ENCODE data around the gene KRTAP27-1.

KRTAP27-1 gene, protein sequence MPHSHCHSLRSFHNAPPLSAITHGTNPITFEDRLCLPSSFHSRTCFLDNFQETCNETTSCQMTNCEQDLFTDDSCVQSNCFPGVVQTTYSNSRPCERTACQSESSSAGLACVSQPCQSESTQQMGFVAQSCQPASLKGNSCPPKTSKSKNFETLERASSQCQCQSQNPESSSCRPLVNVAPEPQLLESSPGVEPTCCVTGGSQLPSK

DNA sequence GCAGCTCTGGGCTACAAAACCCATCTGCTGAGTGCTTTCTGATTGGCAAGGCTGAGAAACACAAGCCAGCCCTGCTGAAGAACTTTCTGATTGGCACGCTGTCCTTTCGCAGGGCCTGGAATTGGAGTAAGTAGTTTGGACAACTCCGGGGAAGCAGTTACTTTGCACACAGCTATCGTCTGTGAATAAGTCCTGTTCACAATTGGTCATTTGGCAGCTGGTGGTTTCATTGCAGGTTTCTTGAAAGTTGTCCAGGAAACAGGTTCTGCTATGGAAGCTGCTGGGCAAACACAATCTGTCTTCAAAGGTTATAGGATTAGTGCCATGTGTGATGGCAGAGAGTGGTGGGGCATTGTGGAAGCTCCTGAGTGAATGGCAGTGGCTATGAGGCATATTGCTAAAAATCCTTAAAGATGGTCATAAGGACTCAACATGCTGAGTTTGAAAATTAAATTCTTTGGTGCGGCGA lies at the start of gene KRTAP27-1:
KRTAP27-1 (minus strand) TSS at position 419 of the 469 bp plus-strand sequence; CDS start at position 393, 26 bp downstream.
- DNase-seq, result no peak

DNA sequence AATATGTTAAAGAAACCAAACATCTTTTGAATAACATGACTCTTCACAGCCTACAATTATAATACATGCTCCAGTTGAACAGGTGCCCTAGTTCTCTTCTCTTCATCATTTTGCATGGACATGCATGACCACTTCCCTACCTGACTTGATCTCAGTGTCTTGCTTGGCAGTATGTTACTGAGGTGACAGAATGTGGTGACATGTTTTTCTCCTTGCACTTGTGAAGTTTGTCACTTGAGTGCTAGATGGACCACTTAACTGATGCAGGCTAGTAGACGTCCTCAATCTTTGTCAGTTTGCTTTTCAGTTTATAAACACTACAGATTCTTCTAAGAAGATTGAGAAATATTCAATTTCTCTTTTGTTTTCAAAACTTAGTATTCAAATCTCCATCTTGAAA lies 44.7 kb upstream of the KRTAP27-1 start:
- no peak for DNase-seq

DNA sequence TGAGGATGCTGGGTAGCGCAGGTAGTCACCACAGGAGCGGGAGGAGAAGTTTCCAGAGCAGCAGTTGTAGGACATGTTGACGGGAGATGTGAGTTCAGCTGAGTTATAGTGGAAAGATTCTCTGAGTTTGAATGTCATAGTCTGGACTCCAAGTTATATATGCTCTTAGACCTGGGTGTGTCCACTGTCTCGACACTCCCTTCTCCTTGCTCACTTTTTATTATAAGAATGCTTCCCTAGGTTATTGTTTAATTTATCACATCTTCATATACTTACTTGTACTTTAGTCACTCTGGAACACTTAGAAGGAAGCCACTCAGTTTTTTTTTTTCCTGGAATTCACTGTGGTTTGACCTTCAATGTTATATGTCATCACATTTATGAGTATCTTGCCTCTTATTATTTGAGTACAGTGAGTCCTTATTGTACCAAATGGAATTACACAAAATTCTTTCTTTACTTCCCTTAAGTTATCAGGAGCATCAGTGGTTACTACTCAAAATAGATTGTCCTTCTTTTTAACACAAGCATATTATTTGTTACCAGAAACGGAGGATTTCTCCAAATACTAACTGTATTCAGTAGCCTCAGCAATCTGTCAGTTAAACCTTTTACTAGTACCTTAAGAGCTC lies 34.8 kb upstream of the KRTAP27-1 start, which contains the start of gene KRTAP13-2:
KRTAP13-2 (minus strand) TSS at position 133 of the 632 bp plus-strand sequence; CDS start at position 75, 58 bp downstream.
- no peak for DNase-seq

DNA sequence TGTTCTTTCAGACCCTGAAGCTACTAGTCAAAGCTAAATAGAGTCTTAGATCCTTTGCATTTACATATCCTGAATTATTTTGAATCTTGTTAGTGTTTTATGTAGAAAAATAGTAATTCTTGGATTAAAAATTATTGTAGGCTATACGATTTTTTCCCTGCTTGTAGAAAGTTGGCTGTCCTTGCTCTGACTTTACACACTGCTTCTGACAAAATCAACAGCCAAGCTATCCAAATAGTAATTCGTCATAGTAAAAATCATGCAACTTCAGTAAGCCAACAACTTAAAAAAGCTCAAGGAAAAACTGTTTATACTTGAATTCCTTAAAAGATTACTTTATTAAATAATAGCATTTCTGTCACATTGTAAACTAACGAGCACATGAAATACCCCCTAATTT lies 18.4 kb upstream of the KRTAP27-1 start:
- no peak for DNase-seq

- DNase-seq, result no peak
Observed at GRCh38 chr21:30354308-30355005, 17.0 kb upstream of the KRTAP27-1 start.

DNA sequence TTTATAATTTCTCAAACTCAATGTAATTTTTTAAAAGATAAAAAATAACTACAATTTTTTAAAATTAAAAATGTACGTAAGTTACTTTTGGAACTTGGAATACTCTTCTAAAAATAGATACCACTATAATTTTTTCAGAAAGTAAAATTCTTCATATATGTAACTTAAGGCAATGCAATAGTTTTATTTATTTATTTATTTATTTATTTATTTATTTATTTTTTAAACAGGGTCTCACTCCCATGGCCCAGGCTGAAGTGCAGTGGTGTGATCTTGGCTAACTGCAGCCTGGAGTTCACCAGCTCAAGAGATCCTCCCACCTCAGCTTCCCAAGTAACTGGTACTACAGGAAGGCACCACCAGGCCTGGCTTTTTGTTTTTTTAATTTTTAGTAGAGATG lies 14.0 kb upstream of the KRTAP27-1 start:
- no peak for DNase-seq

GRCh38 chr21:30349572-30349971 lies 12.1 kb upstream of the KRTAP27-1 start:
- no peak for DNase-seq

DNA sequence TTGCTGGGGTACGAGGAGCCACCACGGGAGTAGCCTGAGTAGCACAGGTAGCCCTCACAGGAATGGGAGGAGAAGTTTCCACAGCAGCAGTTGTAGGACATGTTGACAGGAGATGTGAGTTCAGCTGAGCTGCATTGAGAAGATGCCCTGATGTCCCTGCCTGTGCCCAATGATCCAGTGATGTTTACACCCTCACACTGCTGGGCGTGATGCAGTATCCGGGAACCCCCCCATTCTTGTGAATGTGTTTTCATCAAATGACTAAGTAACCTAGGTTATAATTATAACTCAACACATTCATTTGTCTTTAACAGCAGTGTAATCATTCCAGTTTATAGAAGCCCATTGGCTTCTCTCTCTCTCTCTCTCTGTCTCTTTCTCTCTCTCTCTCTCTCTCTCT lies 11.0 kb upstream of the KRTAP27-1 start, which contains the start of gene KRTAP23-1:
KRTAP23-1 (minus strand) TSS at position 101 of the 400 bp plus-strand sequence; CDS start at position 101, 0 bp downstream.
- no peak for DNase-seq

DNA sequence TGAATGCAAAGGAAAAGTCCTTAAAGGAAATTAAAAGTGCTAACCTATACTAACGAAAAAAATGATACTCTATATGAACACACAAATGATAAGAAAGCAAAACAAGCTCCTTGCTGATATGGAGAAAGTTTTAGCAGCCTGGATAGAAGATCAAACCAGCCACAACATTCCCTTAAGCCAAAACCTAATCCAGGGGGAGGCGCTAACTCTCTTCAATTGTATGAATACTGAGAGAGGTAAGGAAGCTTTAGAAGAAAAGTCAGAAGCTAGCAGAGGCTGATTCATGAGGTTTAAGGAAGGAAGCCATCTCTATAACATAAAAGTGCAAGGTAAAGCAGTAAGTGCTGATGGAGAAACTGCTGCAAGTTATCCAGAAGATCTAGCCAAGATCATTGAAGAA lies 7.5 kb upstream of the KRTAP27-1 start:
- DNase-seq, result no peak

DNA sequence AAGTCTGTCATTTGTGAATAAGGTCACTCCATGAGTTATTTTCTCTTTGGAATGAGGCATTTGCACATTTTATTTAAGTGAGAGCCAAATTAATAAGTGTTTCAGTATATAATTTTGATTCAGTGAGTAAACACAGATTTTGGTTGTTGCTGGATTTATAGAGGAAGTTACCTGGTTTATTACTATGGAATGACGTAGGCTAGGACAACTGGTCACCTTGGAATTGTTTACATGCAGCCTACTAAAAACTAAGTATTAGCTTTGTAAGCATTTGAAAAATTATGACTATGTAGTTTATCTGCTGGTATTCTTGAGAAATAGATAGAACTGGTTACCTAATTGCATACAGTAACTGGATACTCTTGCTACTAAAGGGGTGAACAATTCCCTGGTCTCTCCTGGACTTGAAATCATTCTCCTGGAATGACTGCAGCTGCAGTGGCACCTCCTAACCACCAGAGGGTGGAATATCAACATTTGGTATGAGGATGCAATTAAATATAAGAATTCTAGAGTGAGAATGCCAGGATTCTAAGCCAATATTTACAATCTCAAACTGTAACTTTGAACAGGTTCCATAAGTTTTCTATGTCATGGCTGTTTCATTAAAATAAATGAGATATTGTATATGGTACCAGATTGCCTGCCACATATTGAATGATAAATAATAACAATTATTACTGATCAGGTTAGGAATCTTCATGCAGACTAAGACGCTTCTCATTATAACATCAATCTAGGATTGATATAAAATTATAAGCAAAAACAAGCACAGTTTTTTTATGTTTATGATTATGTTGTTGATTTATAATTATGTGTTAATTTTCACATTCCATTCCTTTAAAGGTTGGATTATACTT lies 3.5 kb upstream of the KRTAP27-1 start:
- peak; percentile 33 for DNase-seq

GRCh38 chr21:30338717-30339116 lies 1.2 kb upstream of the KRTAP27-1 start:
- no peak for DNase-seq

DNA sequence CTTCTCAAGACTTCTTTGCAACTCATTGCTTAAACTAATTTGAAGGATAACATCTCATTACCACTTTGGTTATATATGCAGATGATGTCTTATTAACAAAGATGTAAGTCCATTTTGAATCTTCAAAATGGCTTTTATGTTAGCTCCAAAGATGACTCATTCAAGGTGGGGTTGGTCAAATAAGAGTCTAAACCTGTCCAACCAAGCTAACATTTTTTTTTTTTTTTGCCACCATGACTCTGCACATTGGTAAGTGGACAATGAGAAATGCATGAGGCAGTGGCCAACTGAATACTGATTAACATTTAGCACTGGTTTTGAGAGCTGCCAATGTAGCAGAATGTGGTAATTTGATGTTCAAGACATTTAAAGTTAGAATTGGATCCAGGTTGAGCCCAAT lies 278 bp upstream of the KRTAP27-1 start:
- no peak for DNase-seq

GRCh38 chr21:30336596-30336995 lies 898 bp downstream of the KRTAP27-1 start:
- no peak for DNase-seq

DNA sequence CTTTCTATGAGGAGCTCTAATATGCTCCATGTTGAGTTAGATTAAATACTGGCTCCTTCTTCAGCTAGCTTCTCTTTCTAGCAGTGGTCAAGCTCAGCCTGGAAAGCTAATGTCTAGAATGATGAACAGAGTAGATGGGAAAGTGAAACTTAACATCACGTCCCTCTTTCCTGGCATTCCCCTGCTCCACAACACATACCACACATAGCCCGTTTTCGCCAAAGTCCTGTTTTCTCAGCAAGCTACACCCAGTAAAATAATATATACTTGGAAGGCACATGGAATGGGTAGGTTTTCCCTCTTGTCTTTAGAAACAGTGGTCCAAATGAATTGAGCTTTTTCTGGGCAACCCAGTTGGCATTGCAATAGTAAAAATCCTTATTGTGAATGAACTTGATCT lies 3.8 kb downstream of the KRTAP27-1 start:
- DNase-seq, result no peak

DNA sequence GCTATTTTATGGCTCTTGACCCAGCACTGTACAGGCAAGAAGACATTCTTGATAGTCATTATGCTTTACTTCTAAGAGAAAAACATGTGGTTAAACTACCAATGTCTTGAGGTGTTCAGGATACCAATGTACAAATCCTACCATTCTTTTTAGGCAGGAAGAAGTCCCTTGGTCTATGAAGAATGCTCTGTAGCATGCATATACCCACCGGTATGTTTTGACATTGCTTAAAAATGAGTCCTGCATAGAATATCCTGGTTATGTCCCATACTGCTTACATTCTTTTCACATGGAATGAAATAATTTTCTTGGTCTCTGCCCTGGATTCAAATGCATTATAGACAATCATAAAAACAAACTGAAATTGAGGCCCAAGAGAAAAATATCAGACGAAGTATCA lies 4.8 kb downstream of the KRTAP27-1 start:
- no peak for DNase-seq

GRCh38 chr21:30329203-30329875 lies 8.2 kb downstream of the KRTAP27-1 start:
- DNase-seq, result no peak

GRCh38 chr21:30326390-30326789 lies 11.1 kb downstream of the KRTAP27-1 start:
- no peak for DNase-seq

DNA sequence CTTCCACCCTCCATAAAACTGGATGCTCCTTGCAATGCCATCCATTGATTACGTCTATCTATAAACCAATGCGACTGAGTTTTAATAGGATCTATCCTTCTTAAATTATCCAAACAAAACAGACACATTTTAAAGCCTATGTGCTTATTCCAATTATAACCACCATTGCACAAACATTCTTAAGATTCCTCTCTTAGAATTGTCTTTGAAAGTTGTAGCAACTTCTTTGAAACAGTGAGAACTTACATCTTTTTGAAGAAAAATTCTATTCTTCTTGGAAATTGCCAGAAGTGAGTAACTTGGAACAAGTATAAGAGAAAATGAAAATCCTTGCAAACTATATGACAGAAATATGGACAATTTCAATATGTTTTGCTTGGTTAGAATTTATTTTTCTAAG lies 17.3 kb downstream of the KRTAP27-1 start, which contains the start of gene KRTAP26-1:
KRTAP26-1 (minus strand) TSS at position 101 of the 400 bp plus-strand sequence. CDS start 280 bp downstream, outside the sequence.
- no peak for DNase-seq

DNA sequence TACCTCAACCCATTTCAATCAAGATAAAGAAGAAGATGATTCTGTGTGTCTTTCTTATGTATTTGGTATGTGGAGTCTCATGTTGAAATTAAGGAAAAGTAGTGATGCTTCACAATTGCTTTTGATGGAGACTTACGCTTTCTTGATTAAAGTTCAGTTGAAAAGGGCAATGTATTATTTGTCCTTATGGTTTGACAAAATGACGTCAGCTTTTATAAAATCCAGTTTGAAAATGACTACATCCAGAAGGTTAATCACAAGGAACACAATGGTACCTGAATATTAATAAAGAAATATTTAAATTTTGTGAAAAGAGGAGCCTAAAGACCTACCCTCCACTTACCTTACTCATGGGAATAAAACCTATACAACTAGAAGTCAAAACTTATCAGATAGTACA lies 21.8 kb downstream of the KRTAP27-1 start:
- DNase-seq, result no peak

DNA sequence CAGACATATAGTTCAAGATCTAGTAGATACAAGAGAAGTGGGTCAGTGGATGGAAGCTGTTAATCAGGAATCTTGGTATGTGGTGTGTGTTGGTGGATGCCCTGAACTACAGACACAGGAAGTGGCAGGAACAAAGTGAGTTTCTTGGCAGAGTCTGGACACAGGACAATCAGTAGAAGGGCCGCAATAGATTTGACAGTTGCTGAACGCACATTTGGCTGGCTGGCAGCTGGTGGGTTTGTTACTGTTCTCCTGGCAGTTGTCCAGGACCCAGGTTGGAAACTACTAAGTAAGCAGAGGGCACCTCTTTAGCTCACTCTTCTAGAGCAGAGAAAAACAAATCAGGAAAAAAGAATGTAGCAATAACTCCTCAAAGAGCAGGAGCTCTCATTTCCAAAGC lies 30.6 kb downstream of the KRTAP27-1 start:
- DNase-seq, result peak; percentile 36

- no peak for DNase-seq
Observed at GRCh38 chr21:30305136-30305535, 32.4 kb downstream of the KRTAP27-1 start.

DNA sequence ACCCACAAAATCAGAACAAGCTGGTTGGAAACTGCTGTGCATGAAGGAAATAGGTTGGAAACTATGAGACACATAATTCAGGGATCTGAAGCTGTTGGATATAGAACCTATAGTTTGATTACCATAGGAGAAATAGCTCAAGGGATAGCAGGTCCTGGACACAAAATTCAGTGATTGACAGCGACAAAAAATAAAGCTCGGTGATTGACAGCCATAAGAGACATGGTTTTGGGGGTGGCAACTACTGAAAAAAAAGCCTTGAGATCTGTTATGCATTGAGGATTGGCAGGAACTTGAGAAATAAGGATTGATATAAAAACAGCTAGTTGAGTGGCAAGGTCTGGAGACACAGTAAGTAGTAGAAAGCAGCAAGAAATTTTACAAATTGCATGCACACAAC lies 48.3 kb downstream of the KRTAP27-1 start, which contains the start of gene KRTAP25-1:
KRTAP25-1 (minus strand) TSS at position 300 of the 400 bp plus-strand sequence; CDS start at position 276, 24 bp downstream.
- DNase-seq, result no peak
